GM10266 (cell line): ENCODE measurements around the gene SLC1A7.

Experiments used
- DNase-seq: peaks from one replicate; pipeline ENCODE4 v3.0.0; 2012; ENCODE audit errors: extremely low spot score
- TF ChIP-seq, protein P1 (sequence below): IDR thresholded peaks from 2 replicates; pipeline ENCODE4 v1.5.1; 2012; ENCODE audit warnings: mild to moderate bottlenecking, low read depth; ENCODE audit not compliant: control insufficient read depth, insufficient read depth; ENCODE audit errors: missing control alignments

The SLC1A7 gene

DNA sequence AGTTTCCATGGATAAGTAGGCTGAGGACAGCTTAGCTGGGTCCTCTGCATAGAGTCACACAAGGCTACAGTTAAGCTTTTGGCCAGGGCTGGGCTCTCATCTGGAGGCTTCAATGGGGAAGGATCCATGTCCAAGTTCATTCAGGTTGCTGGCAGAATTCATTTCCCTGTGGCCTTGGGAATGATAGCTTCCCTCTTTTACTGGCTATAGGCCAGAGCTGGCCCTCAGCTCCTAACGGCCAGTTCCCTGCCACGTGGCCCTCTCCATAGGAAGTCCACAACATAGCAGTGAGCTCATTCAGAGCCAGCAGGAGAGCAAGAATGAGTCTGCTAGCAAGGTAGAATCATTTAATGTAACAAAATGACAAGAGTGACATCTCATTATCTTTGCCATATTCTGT is 95.5 kb downstream of the SLC1A7 start:
- no peak for DNase-seq
- TF ChIP-seq, protein P1, sequence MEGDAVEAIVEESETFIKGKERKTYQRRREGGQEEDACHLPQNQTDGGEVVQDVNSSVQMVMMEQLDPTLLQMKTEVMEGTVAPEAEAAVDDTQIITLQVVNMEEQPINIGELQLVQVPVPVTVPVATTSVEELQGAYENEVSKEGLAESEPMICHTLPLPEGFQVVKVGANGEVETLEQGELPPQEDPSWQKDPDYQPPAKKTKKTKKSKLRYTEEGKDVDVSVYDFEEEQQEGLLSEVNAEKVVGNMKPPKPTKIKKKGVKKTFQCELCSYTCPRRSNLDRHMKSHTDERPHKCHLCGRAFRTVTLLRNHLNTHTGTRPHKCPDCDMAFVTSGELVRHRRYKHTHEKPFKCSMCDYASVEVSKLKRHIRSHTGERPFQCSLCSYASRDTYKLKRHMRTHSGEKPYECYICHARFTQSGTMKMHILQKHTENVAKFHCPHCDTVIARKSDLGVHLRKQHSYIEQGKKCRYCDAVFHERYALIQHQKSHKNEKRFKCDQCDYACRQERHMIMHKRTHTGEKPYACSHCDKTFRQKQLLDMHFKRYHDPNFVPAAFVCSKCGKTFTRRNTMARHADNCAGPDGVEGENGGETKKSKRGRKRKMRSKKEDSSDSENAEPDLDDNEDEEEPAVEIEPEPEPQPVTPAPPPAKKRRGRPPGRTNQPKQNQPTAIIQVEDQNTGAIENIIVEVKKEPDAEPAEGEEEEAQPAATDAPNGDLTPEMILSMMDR = no peak

DNA sequence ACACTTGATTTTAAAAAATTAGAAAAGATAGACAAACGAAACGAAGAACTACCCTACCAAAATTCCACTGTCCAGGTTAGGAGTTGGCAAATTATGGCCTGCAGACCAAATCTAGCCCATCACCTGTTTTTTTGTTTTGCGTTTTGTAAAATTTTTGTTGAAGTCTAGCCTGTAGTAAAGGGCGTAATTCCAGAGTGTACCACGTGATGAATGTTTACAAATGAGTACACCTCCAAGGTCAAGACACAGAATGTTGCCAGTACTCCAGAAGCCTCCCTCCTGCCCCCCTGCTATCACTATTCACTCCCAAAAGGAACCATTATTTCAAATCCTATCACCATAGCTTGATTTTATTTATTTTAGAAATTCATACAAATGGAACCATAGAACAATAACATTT is 97.5 kb downstream of the SLC1A7 start:
- TF ChIP-seq, protein P1 = no peak
- no peak for DNase-seq

DNA sequence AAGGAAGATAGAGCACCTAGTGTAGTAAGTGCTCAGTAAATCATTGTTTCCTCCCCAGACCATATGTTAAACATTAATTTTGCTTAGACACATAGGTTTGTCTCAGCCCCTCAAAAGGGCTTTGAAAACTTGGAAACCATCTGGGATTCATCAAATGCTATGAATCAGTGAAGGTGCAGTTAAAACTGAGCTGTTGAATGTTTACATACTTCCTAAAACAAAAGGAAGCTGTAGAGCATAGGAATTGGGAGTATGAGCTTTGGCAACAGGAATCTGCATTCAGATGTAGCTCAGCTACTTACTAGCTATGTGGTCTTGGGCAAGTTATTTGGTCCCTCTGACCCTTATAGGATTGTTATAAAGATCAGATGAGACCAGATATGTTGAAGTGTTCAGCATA is 99.2 kb downstream of the SLC1A7 start:
- no peak for DNase-seq
- TF ChIP-seq, protein P1 = no peak

DNA sequence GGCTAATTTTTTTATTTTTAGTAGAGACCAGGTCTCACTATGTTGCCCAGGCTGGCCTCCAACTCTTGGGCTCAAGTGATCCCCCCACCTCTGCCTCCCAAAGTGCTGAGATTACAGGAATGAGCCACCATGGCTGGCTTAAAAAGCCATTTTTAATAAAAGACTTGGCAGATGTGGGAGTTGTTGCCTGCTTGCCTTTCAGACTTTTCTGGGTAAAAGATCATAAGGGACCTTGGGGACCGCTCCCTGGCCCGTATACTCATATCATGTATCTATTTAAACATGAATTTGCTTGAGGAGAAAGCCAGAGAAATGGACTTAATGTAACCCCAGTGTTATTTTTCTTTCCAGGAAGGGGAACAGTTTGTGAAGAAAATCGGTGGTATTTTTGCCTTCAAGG is 103.9 kb downstream of the SLC1A7 start:
- DNase-seq = no peak
- TF ChIP-seq, protein P1 = no peak
